ENCODE results near the gene ARHGEF28.

DNA sequence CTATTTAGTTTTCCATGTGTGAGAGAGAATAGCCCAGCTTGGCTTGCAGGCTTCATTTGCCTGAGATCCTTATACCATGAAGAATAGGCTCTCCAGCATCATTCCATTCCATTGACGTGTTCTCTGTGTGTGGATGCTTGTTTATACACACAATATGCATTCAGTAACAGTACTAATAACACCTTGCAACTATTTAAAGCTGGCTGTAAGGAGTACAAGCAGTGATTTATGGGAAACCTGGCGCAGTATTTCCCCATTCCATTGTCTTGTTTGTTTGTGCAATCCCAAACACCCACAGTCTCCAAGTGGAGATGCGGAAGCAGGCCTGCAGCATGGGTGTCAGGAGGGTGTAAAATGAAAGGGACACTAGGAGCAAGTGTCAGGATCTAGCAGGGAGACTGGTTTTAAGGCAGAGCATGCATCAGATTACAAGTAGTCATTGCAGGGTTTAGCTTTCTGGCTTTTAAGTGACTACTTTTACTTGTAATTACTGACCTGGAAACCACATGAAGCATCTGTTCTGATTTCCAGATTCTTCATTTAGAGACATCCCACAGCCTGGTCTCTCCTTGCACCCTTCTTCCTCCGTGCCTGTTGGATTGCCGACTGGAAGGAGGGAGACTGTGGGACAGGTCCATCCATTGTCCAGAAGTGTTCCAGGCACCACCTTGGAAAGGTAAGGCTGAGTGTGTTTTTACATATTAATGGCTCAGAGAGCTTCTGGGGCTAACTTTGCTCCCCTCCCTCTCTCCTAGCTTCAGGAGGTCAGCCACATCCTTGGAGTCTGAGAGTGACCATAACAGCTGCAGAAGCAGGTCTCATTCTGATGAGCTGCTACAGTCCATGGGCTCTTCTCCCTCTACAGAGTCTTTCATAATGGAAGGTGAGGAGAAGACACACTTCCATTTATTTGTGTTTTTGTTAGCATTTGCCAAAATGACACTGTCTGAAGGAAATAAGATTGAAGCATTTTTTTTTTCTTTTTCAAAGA lies 241.6 kb downstream of the ARHGEF28 start:
- TF ChIP-seq EZH2 (IDR thresholded peaks at IDR 0.05) (no peak), EZH2phosphoT487 (IDR thresholded peaks at IDR 0.05) (no peak), CTCF (IDR thresholded peaks at IDR 0.05) (no peak)
